ENCODE results near the gene B3GAT2.

B3GAT2 gene

GRCh38 chr6:70903665-70904452 lies 53.0 kb downstream of the B3GAT2 start:
- no peaks in the 10 kb centered on the region for H4K20me1 ChIP-seq (ENCODE audit: insufficient read depth, low read length)
- TF ChIP-seq EZH2phosphoT487 (IDR thresholded peaks at IDR 0.05; ENCODE audit: low read depth), result no peak
- no peak for TF ChIP-seq CTCF (IDR thresholded peaks at IDR 0.05; ENCODE audit: low read depth, low read length)

GRCh38 chr6:70901324-70901723 lies 55.5 kb downstream of the B3GAT2 start:
- no peaks in the 10 kb centered on the region for H3K36me3 ChIP-seq (replicated peaks; ENCODE audit: low read depth, low read length)
- no peak for TF ChIP-seq EZH2phosphoT487 (IDR thresholded peaks at IDR 0.05; ENCODE audit: low read depth)
- TF ChIP-seq CTCF (IDR thresholded peaks at IDR 0.05; ENCODE audit: low read depth, low read length), result no peak
- H3K9ac ChIP-seq (ENCODE audit: low read length), result no peak overlapping the region

More at GRCh38 chr6:70903665-70904452, 53.0 kb downstream of the B3GAT2 start:
- Histone ChIP-seq H3K27ac (ENCODE audit: low read length) (no peak overlapping the region), H2AFZ (ENCODE audit: low read depth, low read length) (no peak overlapping the region), H3K4me1 (ENCODE audit: low read length) (no peaks in the 10 kb centered on the region), H3K4me3 (ENCODE audit: low read length) (no peak overlapping the region), H3K4me2 (ENCODE audit: low read length) (no peak overlapping the region), H3K36me3 (replicated peaks; ENCODE audit: low read depth, low read length) (no peaks in the 10 kb centered on the region), H3K9ac (ENCODE audit: low read length) (no peak overlapping the region), H3K79me2 (ENCODE audit: low read length) (no peaks in the 10 kb centered on the region), H3K9me3 (ENCODE audit: insufficient read depth, low read length) (no peaks in the 10 kb centered on the region), H3K27me3 (ENCODE audit: low read depth, low read length) (no peaks in the 10 kb centered on the region)

GRCh38 chr6:70900047-70900446 lies 56.8 kb downstream of the B3GAT2 start:
- no peaks in the 10 kb centered on the region for H3K79me2 ChIP-seq (ENCODE audit: low read length)
- no peak overlapping the region for H3K4me2 ChIP-seq (ENCODE audit: low read length)
- no peaks in the 10 kb centered on the region for H3K4me1 ChIP-seq (ENCODE audit: low read length)
- H3K9ac ChIP-seq (ENCODE audit: low read length), result no peak overlapping the region
- no peaks in the 10 kb centered on the region for H4K20me1 ChIP-seq (ENCODE audit: insufficient read depth, low read length)
- 0 out of 2 replicates have a peak, but pooled peaks cover 7% of the 10 kb centered on the region for H3K27me3 ChIP-seq (ENCODE audit: low read depth, low read length)
- TF ChIP-seq EZH2phosphoT487 (IDR thresholded peaks at IDR 0.05; ENCODE audit: low read depth), result no peak
- TF ChIP-seq CTCF (IDR thresholded peaks at IDR 0.05; ENCODE audit: low read depth, low read length), result no peak
- no peaks in the 10 kb centered on the region for H3K9me3 ChIP-seq (ENCODE audit: insufficient read depth, low read length)
- H2AFZ ChIP-seq (ENCODE audit: low read depth, low read length), result no peak overlapping the region
- no peak overlapping the region for H3K4me3 ChIP-seq (ENCODE audit: low read length)
- H3K27ac ChIP-seq (ENCODE audit: low read length), result no peak overlapping the region
- H3K36me3 ChIP-seq (replicated peaks; ENCODE audit: low read depth, low read length), result no peaks in the 10 kb centered on the region

More at GRCh38 chr6:70901324-70901723, 55.5 kb downstream of the B3GAT2 start:
- Histone ChIP-seq H4K20me1 (ENCODE audit: insufficient read depth, low read length) (no peaks in the 10 kb centered on the region), H3K79me2 (ENCODE audit: low read length) (no peaks in the 10 kb centered on the region), H3K4me1 (ENCODE audit: low read length) (no peaks in the 10 kb centered on the region), H3K27ac (ENCODE audit: low read length) (no peak overlapping the region), H2AFZ (ENCODE audit: low read depth, low read length) (no peak overlapping the region), H3K27me3 (ENCODE audit: low read depth, low read length) (0 out of 2 replicates have a peak, but pooled peaks cover 2% of the 10 kb centered on the region), H3K4me2 (ENCODE audit: low read length) (no peak overlapping the region), H3K9me3 (ENCODE audit: insufficient read depth, low read length) (no peaks in the 10 kb centered on the region), H3K4me3 (ENCODE audit: low read length) (no peak overlapping the region)

GRCh38 chr6:70894001-70894400 lies 62.9 kb downstream of the B3GAT2 start:
- no peak overlapping the region for H3K4me2 ChIP-seq (ENCODE audit: low read length)
- H2AFZ ChIP-seq (ENCODE audit: low read depth, low read length), result no peak overlapping the region

More at GRCh38 chr6:70894001-70894400, 62.9 kb downstream of the B3GAT2 start:
- 0 out of 2 replicates have a peak, but pooled peaks cover 7% of the 10 kb centered on the region for H3K27me3 ChIP-seq (ENCODE audit: low read depth, low read length)
- no peaks in the 10 kb centered on the region for H3K79me2 ChIP-seq (ENCODE audit: low read length)
- no peaks in the 10 kb centered on the region for H3K9me3 ChIP-seq (ENCODE audit: insufficient read depth, low read length)
- TF ChIP-seq EZH2phosphoT487 (IDR thresholded peaks at IDR 0.05; ENCODE audit: low read depth), result no peak
- TF ChIP-seq CTCF (IDR thresholded peaks at IDR 0.05; ENCODE audit: low read depth, low read length), result no peak
- no peaks in the 10 kb centered on the region for H4K20me1 ChIP-seq (ENCODE audit: insufficient read depth, low read length)
- no peak overlapping the region for H3K9ac ChIP-seq (ENCODE audit: low read length)
- no peaks in the 10 kb centered on the region for H3K4me1 ChIP-seq (ENCODE audit: low read length)
- no peak overlapping the region for H3K4me3 ChIP-seq (ENCODE audit: low read length)
- H3K36me3 ChIP-seq (replicated peaks; ENCODE audit: low read depth, low read length), result no peaks in the 10 kb centered on the region
- H3K27ac ChIP-seq (ENCODE audit: low read length), result no peak overlapping the region
